Measurements from ENCODE around the gene PLEKHG4B. TPM values are rescaled to one million over a fixed set of nuclear protein-coding genes. Genes with fewer than 3 reads are reported as not detected.
"Not testable (repeated sequence)": the region's sequence is repeated elsewhere in the genome, so short reads cannot be mapped to it uniquely, and the experiment has no call there.

Gene PLEKHG4B
- polyA plus RNA-seq, 1 donor (not counting 4 experiments of a cell fraction or from before 2014, with no cell fraction given), result not detected

DNA sequence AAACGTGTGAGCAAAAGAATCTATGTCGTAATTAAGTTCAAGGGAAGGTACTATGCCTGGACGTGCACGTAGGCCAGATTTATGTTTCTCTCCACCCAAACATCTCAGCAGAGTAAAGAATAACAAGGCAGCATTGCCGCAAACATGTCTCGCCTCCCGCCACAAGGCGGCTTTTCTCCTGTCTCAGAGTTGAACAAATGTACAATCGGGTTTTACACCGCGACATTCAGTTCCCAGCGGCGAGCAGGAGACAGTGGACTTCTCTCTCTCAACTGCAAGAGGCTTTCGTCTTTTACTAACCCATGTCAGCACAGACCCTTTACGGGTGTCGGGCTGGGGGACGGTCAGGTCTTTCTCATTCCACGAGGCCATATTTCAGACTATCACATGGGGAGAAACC is 105.1 kb downstream of the PLEKHG4B start:
- dilution Hi-C loops (cut with MboI; ENCODE audit: extremely low pct_ligation_motif_present, low sequenced_read_pairs), result not testable (repeated sequence)
- TF ChIP-seq, protein P1, sequence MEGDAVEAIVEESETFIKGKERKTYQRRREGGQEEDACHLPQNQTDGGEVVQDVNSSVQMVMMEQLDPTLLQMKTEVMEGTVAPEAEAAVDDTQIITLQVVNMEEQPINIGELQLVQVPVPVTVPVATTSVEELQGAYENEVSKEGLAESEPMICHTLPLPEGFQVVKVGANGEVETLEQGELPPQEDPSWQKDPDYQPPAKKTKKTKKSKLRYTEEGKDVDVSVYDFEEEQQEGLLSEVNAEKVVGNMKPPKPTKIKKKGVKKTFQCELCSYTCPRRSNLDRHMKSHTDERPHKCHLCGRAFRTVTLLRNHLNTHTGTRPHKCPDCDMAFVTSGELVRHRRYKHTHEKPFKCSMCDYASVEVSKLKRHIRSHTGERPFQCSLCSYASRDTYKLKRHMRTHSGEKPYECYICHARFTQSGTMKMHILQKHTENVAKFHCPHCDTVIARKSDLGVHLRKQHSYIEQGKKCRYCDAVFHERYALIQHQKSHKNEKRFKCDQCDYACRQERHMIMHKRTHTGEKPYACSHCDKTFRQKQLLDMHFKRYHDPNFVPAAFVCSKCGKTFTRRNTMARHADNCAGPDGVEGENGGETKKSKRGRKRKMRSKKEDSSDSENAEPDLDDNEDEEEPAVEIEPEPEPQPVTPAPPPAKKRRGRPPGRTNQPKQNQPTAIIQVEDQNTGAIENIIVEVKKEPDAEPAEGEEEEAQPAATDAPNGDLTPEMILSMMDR (optimal IDR thresholded peaks at IDR 0.05 in 1 of 3, IDR thresholded peaks at IDR 0.05 in 1 of 3, conservative IDR thresholded peaks at IDR 0.05 in 1 of 3; ENCODE audit: extremely low read depth in 1 of 3, insufficient read depth in 2 of 3, low read length in 3 of 3), result peak in 1 of 3 experiments; percentile 41

GRCh38 chr5:197892-198489 is 106.0 kb downstream of the PLEKHG4B start:
- dilution Hi-C loops (cut with MboI; ENCODE audit: extremely low pct_ligation_motif_present, low sequenced_read_pairs), result no loop called here
- no peak overlapping the region for H3K9ac ChIP-seq (ENCODE audit: control insufficient read depth, extremely low read depth, insufficient read depth, low read length)
- peaks cover 3% of the 10 kb centered on the region for H3K27me3 ChIP-seq (ENCODE audit: control insufficient read depth, extremely low read depth, insufficient read depth, low read length)
- no peak for TF ChIP-seq EZH2 (IDR thresholded peaks at IDR 0.05; ENCODE audit: low read length)
- TF ChIP-seq, protein P1 (optimal IDR thresholded peaks at IDR 0.05 in 1 of 3, IDR thresholded peaks at IDR 0.05 in 1 of 3, conservative IDR thresholded peaks at IDR 0.05 in 1 of 3; ENCODE audit: extremely low read depth in 1 of 3, insufficient read depth in 2 of 3, low read length in 3 of 3), result no peak
- no peak overlapping the region for H2AFZ ChIP-seq (ENCODE audit: control insufficient read depth, low read length)
- no peaks in the 10 kb centered on the region for H3K9me3 ChIP-seq (ENCODE audit: control insufficient read depth, low read depth, low read length)
- no peaks in the 10 kb centered on the region for H3K4me1 ChIP-seq (ENCODE audit: control insufficient read depth, extremely low read depth, insufficient read depth, low read length)
- no peak for DNase-seq (ENCODE audit: low read depth, low spot score)
- H3K36me3 ChIP-seq (ENCODE audit: control insufficient read depth in 2 of 2, extremely low read depth in 1 of 2, insufficient read depth in 2 of 2, low read length in 2 of 2), result peaks cover 0 to 3% of the 10 kb centered on the region in 2 experiments
- no peaks in the 10 kb centered on the region for H3K9me1 ChIP-seq (ENCODE audit: control insufficient read depth, extremely low read depth, insufficient read depth, low read length)
- no peak for FAIRE-seq
- H3K79me2 ChIP-seq (ENCODE audit: control insufficient read depth, insufficient read depth, low read length), result no peaks in the 10 kb centered on the region
- no peak overlapping the region for H3K4me2 ChIP-seq (ENCODE audit: control insufficient read depth, extremely low read depth, insufficient read depth, low read depth, low read length)
- H3K27ac ChIP-seq (ENCODE audit: control insufficient read depth, insufficient read depth, low read length), result no peak overlapping the region
- no peak overlapping the region for H3K4me3 ChIP-seq (ENCODE audit: control insufficient read depth in 2 of 3, extremely low read depth in 1 of 3, insufficient read depth in 2 of 3, low read depth in 1 of 3, low read length in 3 of 3)
- H4K20me1 ChIP-seq (ENCODE audit: control insufficient read depth, extremely low read depth, insufficient read depth, low read length), result no peaks in the 10 kb centered on the region

More for the DNA sequence above, 105.1 kb downstream of the PLEKHG4B start:
- H3K9ac ChIP-seq (ENCODE audit: control insufficient read depth, extremely low read depth, insufficient read depth, low read length); H3K27ac ChIP-seq (ENCODE audit: control insufficient read depth, insufficient read depth, low read length); H3K36me3 ChIP-seq (ENCODE audit: control insufficient read depth in 2 of 2, extremely low read depth in 1 of 2, insufficient read depth in 2 of 2, low read length in 2 of 2); H4K20me1 ChIP-seq (ENCODE audit: control insufficient read depth, extremely low read depth, insufficient read depth, low read length); DNase-seq (ENCODE audit: low read depth, low spot score); H3K4me2 ChIP-seq (ENCODE audit: control insufficient read depth, extremely low read depth, insufficient read depth, low read depth, low read length); H3K9me1 ChIP-seq (ENCODE audit: control insufficient read depth, extremely low read depth, insufficient read depth, low read length); FAIRE-seq; H3K9me3 ChIP-seq (ENCODE audit: control insufficient read depth, low read depth, low read length); H3K4me3 ChIP-seq (ENCODE audit: control insufficient read depth in 2 of 3, extremely low read depth in 1 of 3, insufficient read depth in 2 of 3, low read depth in 1 of 3, low read length in 3 of 3); H3K79me2 ChIP-seq (ENCODE audit: control insufficient read depth, insufficient read depth, low read length); H2AFZ ChIP-seq (ENCODE audit: control insufficient read depth, low read length); H3K4me1 ChIP-seq (ENCODE audit: control insufficient read depth, extremely low read depth, insufficient read depth, low read length): not testable (repeated sequence)
- peaks cover 12% of the 10 kb centered on the region for H3K27me3 ChIP-seq (ENCODE audit: control insufficient read depth, extremely low read depth, insufficient read depth, low read length)

Measured in keratinocyte (primary cell).